CD4-positive, alpha-beta T cell treated with Interferon gamma for 1 hour (primary cell): ENCODE results near the gene NRROS.

Experiments used
- DNase-seq: peaks from one replicate; pipeline ENCODE4 v3.0.0-alpha.2; 2020

Gene NRROS

GRCh38 chr3:196689941-196690660 is 50.6 kb downstream of the NRROS start:
- DNase-seq, result no peak

GRCh38 chr3:196691386-196691785 is 51.9 kb downstream of the NRROS start:
- DNase-seq, result no peak

- peak; percentile 46 for DNase-seq
Measured at GRCh38 chr3:196694202-196694638, 54.7 kb downstream of the NRROS start.

GRCh38 chr3:196694941-196695848 is 55.7 kb downstream of the NRROS start:
- DNase-seq, result peak; percentile 35

- no peak for DNase-seq
Measured at GRCh38 chr3:196695849-196696226, 56.3 kb downstream of the NRROS start.

GRCh38 chr3:196697270-196697669 is 57.8 kb downstream of the NRROS start:
- DNase-seq, result no peak

- no peak for DNase-seq
Measured at GRCh38 chr3:196699749-196700148, 60.3 kb downstream of the NRROS start.

- no peak for DNase-seq
Measured at GRCh38 chr3:196700801-196701200, 61.3 kb downstream of the NRROS start.

- DNase-seq, result no peak
Measured at GRCh38 chr3:196706327-196706726, 66.8 kb downstream of the NRROS start.

- DNase-seq, result no peak
Measured at GRCh38 chr3:196706731-196707130, 67.2 kb downstream of the NRROS start.

GRCh38 chr3:196707566-196707965 is 68.1 kb downstream of the NRROS start:
- no peak for DNase-seq

- no peak for DNase-seq
Measured at GRCh38 chr3:196708467-196708866, 69.0 kb downstream of the NRROS start.
